NAMALWA (cell line): Measurements from ENCODE around the gene EIPR1.

ENCODE experiments used
- DNase-seq: peaks from one replicate; pipeline ENCODE4 v3.0.0-alpha.2; 2015; ENCODE audit warnings: low spot score

EIPR1 gene

GRCh38 chr2:3174626-3175567 lies 202.7 kb downstream of the EIPR1 start:
- no peak for DNase-seq

- no peak for DNase-seq
Measured at GRCh38 chr2:3173031-3173430, 204.6 kb downstream of the EIPR1 start.

- DNase-seq = no peak
Measured at GRCh38 chr2:3172265-3172935, 205.2 kb downstream of the EIPR1 start.

DNA sequence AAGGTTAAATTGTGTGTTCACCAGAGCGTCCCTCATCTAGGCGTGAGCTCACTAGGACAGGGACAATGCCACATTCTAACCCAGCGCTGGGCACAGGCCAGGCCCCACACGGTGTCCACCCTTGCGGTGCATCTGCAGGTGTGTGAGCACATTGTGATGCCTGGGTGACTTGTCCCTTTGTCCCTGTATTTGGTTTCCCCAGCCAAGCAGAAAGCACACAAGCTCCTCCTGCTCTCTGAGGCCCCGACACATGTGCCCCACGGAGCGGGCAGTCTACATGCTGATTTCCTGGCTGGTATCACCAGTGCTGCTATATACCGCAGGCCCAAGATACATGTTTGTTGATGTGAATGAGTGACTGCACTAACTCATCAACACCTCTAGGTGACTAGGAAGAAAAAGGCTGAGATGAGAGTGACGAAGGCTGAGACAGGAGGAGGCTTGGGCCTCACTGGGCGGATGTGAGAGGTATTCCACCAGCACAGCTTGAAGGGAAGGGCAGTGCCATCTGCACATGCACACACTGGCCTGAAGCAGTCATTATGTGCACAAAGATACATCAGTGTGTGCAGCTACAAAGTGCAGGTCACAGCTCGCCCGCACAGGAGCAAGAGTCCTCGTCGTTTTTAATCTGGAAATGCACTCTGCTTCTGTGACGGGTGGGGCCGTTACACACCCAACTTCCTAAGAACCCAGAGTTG lies 205.9 kb downstream of the EIPR1 start:
- no peak for DNase-seq

- no peak for DNase-seq
Measured at GRCh38 chr2:3170792-3171455, 206.7 kb downstream of the EIPR1 start.

GRCh38 chr2:3169106-3169870 lies 208.3 kb downstream of the EIPR1 start:
- DNase-seq = no peak

DNA sequence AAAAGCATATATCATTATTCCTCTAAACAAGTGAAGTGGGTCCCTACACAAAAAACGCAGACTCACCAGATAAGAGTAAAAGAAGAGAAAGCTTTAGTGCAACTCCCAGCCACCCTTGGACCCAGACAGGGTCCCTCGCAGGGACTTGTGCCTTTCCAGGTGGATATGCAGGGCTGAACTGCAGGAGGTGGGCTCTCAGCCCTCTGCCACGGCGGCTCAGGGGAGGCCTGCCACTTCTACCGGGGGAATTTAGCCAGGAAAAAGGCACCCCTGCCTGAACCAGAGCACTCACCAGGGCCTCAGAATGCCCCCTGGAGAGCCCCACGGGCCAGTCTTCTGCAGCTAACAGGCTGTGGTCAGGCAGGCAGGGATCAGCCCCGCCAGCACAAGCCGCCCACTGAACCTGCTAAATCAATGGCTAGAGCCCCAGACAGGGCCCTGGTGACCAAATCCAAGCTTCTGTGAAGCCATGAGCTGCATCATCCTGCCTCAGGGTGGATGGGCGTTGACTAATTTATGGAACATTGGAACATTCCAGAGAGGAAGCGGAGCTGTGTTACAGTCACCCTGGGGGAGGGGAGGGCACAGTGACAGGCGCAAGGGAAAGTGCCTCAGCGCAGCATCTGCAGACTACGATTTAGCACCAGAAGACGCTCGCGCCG lies 209.3 kb downstream of the EIPR1 start:
- no peak for DNase-seq

DNA sequence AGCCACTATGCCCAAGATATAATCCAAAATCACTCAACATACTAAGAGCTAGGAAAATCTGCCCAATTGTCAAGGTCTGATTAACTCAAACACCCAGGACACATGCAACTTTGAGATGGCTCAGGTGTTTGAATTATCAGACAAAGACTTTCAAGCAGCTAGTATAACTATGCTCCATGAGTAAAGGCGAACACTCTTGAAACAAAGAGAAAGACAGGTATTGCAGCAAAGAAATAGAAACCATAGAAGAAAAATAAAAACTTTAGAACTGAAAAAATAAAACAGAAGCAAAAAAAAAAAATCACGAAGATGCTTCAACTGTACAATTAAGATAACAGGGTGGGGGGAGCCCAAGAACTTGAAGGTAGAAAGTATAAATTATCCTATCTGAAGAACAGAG lies 214.2 kb downstream of the EIPR1 start:
- no peak for DNase-seq

DNA sequence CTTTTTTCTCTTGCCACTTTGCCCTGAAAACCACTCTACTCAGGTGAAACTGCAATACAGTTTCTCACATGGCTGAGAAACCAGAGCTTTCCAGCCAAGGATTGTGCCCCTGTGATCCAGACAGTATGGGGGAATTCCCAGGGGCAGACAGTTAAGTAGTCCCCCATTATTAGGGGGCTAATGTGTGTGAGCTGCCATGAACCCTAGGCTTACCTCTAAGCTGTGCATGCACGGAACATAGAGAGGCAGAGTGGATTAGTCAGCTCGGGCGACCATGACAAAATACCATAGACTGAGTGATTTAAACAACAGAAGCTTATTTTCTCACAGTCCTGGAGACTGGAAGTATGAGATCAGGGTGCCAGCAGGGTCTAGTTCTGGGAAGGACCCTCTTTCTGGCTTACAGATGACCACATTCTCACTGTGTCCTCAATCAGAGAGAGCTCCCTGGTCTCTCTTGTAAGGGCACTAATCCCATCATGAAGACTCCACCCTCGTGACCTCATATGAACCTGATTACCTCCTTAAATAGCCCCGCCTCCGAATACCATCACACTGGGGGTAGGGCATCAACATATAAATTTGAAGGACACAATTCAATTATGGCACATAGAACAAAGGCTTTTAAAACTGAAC lies 215.1 kb downstream of the EIPR1 start:
- DNase-seq = no peak

DNA sequence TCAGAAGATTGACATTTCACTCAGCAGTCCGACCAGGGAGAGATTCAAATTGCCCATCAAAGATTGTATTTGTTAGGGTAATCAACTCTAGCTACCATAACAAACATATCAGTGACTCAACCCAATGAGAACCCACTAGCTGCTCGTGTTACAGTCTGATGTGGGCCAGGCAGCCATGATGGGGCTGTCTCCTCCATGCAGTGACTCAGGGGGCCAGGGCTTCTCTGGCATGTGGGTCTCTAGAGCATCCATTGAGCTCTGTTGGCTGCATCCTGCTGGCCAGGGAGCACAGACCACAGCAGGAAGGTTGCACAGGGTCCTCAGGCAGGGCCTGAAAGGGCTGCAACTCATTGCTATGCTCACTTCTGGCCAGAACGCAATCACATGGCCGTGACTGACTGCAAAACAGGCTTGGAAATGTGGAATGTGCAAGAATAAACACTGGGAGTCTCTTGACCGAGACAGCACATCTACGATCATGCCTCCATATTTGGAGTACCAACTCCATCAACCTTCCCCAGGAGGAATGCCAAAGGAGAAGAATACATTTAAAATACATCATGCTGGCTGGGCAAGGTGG lies 216.8 kb downstream of the EIPR1 start:
- no peak for DNase-seq

GRCh38 chr2:3159782-3160545 lies 217.7 kb downstream of the EIPR1 start:
- DNase-seq = no peak

DNA sequence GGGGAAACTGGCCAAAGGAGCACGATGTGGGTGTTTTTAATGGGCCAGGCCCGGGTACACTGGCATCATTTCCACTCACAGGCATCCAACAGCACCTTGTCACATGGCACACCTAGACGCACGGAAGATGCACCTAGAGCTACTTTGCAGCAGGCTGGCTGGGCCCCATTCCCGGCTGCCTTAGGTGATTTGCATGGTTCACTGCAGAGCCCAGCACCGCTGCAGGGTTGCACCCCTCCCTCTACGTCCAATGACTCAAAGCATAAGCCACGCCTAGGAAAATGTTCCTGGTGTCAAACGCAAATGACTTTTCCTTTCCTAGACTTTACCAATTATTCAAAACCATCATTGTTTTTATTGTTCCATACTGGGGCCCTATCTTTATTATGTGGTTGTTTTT lies 222.9 kb downstream of the EIPR1 start:
- no peak for DNase-seq

- DNase-seq = no peak
Measured at GRCh38 chr2:3154146-3154545, 223.5 kb downstream of the EIPR1 start.

DNA sequence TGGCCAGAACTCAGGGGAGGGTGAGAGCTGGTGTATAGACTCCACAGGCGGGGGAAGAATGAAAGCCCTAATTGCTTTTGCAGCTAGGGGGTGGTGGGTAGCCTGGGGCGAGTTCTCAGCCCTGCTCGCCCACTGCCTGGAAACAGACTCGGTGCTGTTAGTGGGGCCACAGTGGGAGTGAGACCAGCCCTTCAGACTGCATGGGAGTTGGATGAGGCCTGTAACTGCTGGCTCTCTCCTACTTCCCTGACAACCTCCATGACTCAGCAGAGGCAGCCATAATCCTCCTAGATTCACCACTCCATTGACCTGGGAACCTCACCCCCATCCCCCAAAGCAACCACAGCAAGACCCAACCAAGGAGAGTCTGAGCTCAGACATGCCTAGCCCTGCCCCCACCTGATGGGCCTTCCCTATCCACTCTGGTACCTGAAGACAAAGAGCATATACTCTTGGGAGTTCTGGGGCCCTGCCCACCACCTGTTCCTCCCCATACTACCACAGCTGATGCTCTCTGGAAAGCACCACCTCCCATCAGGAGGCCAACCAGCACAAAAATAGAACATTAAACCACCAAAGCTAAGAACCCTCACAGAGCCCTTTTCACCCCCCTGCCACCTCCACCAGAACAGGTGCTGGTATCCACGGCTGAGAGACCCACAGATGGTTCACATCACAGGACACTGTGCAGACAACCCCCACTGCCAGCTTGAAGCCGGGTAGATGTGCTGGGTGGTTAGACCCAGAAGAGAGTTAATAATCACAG lies 226.3 kb downstream of the EIPR1 start:
- peak; percentile 70 for DNase-seq

GRCh38 chr2:3149441-3150217 lies 228.0 kb downstream of the EIPR1 start:
- DNase-seq = no peak

- DNase-seq = no peak
Measured at GRCh38 chr2:3148716-3149115, 228.9 kb downstream of the EIPR1 start.

DNA sequence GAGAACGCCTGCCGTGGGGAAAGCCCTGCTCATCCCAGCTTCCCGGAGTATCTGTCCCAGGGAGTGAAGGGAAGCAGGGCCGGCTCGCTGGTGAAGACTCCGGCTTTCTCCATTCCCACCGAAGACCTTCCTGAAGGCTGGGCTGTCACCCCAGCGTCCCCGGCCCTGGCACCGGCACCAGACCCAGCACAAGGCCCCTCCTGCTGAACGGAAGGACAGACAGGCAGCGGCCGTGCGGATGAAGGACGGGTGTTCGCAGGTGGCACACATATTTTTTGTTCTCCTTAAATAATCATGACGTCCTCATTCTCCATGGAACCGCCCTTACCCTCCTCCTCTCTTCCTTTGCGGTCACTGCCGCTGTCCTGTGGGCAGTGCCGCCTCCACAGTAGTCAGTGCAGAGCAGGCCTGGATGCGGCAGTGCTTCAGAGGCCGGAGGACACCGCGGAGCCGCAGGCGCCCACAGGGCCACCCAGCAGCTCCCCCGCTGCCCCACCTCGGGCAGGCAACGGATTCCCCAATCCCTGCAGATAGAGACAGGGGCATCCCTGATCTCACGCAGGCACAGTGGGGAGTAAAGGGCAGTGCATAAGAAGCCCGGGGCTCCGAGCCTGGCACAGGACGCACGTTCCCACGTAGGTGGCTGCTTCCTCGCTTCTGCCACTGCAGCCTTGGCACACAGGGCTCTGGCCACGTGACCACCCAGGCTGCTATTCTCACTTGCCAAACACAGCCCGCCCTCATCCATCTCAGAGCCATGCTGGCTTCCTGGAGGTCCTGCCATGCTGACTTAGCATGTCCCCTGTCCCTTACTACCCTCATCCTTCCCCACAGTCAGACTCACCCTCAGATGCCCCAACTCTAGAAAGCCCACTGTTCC lies 229.7 kb downstream of the EIPR1 start:
- DNase-seq = no peak
